Fibroblast of lung (primary cell): ENCODE data around the gene SDK1. TPM values are rescaled to one million over a fixed set of nuclear protein-coding genes. Genes with fewer than 3 reads are reported as not detected.

ENCODE experiments used
- DNase-seq, 2 donors: peaks; one replicate each; pipeline versions ENCODE4 v3.0.0 to v3.0.0-alpha.2; 2010; ENCODE audit warnings: low read depth in 2 of 2
- H2AFZ ChIP-seq: 2 replicates; pipeline ENCODE4 v1.5.1; 2012; ENCODE audit warnings: low read length, control low read depth, inconsistent platforms
- H3K27ac ChIP-seq: 2 replicates; pipeline ENCODE4 v1.5.1; 2011; ENCODE audit warnings: low read length, control low read depth; ENCODE audit not compliant: insufficient read depth
- H3K27me3 ChIP-seq: 2 replicates; pipeline ENCODE4 v1.5.1; 2011; ENCODE audit warnings: mild to moderate bottlenecking, low read length; ENCODE audit not compliant: control insufficient read depth, insufficient read depth
- H3K36me3 ChIP-seq: 2 replicates; pipeline ENCODE4 v1.5.1; 2011; ENCODE audit warnings: low read length; ENCODE audit not compliant: control insufficient read depth, insufficient read depth
- H3K4me1 ChIP-seq: 2 replicates; pipeline ENCODE4 v1.5.1; 2011; ENCODE audit warnings: low read length; ENCODE audit not compliant: control insufficient read depth, insufficient read depth; ENCODE audit errors: extremely low read depth
- H3K4me2 ChIP-seq: 2 replicates; pipeline ENCODE4 v1.5.1; 2011; ENCODE audit warnings: low read length, control low read depth; ENCODE audit not compliant: insufficient read depth; ENCODE audit errors: extremely low read depth
- H3K4me3 ChIP-seq, 4 experiments: fragments of 200-600 bp in 1 of 4; sonication (generic) in 1 of 4; replicated peaks in 1 of 4; 2 replicates each; pipeline ENCODE4 v1.5.1; 2011 to 2016; ENCODE audit warnings: low read length in 4 of 4, low read depth in 3 of 4, mild to moderate bottlenecking in 3 of 4, control low read depth in 2 of 4, inconsistent platforms in 1 of 4, mixed read lengths in 1 of 4; ENCODE audit not compliant: insufficient read depth in 1 of 4; ENCODE audit errors: control extremely low read depth in 1 of 4
- H3K79me2 ChIP-seq: 2 replicates; pipeline ENCODE4 v1.5.1; 2012; ENCODE audit warnings: mild to moderate bottlenecking, low read length, inconsistent platforms; ENCODE audit not compliant: control insufficient read depth, insufficient read depth
- H3K9ac ChIP-seq: 2 replicates; pipeline ENCODE4 v1.5.1; 2011; ENCODE audit warnings: mild to moderate bottlenecking, low read length, control low read depth; ENCODE audit not compliant: insufficient read depth
- H3K9me3 ChIP-seq: 2 replicates; pipeline ENCODE4 v1.5.1; 2012; ENCODE audit warnings: low read depth, low read length; ENCODE audit not compliant: control insufficient read depth, insufficient read depth
- H4K20me1 ChIP-seq: 2 replicates; pipeline ENCODE4 v1.5.1; 2011; ENCODE audit warnings: low read length; ENCODE audit not compliant: control insufficient read depth, insufficient read depth; ENCODE audit errors: extremely low read depth
- EZH2 ChIP-seq: IDR thresholded peaks from 2 replicates; pipeline ENCODE4 v1.5.1; 2012; ENCODE audit warnings: low read length, control low read depth, mild to moderate bottlenecking; ENCODE audit errors: missing control alignments
- polyA plus RNA-seq, 2 donors: library from polyadenylated mRNA; depleted of rRNA in 1 of 2; stranded (reverse) in 1 of 2; unstranded in 1 of 2; fragments of >200 nt; gene quantifications; 2 replicates each; pipeline ENCODE4 v1.2.1, GENCODE V29; 2011 to 2012; ENCODE audit warnings: missing spikeins in 1 of 2
- total RNA-seq: library from RNA; depleted of rRNA; stranded (reverse); fragments of >200 nt; gene quantifications from 2 replicates; pipeline ENCODE4 v1.2.1, GENCODE V29; 2014
- TF ChIP-seq, protein P1 (sequence below), 2 donors: IDR thresholded peaks in 1 of 2; conservative IDR thresholded peaks in 1 of 2; 1 replicate in 1 of 2; 2 replicates in 1 of 2; pipeline ENCODE4 v1.5.1; 2011 to 2012; ENCODE audit warnings: low read length in 2 of 2, control low read depth in 1 of 2, inconsistent platforms in 1 of 2, low read depth in 1 of 2, mild to moderate bottlenecking in 1 of 2

SDK1 gene
- total and polyA plus RNA-seq, 2 donors (not counting 1 experiment from before 2014, with no cell fraction given): 1.0 to 8.6 TPM

DNA sequence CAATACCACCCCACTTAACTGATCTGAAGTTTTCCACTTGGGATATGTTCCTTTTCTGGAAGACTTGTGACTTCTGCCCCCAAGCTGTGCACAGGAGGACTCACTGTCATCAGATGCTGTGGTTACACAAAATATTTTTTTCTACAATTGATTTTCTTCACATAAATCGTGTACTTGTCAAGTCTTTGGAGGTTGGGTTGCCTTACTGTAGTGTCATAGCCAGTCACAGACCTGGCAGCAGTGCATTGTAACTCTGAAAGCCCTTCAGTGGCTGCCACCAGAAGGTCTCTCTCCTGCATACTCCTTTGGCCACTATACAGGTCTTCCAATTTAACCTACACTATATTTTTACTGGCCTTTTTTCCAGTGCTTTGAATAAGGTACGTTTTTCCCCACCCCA, 73.2 kb downstream of the SDK1 start:
- DNase-seq: no peak
- H3K9ac ChIP-seq: no peak overlapping the region
- no peaks in the 10 kb centered on the region for H3K79me2 ChIP-seq
- no peaks in the 10 kb centered on the region for H3K27me3 ChIP-seq
- no peak overlapping the region for H3K4me2 ChIP-seq
- no peak overlapping the region for H3K27ac ChIP-seq
- no peak overlapping the region for H2AFZ ChIP-seq
- no peaks in the 10 kb centered on the region for H3K4me1 ChIP-seq
- TF ChIP-seq, protein P1, sequence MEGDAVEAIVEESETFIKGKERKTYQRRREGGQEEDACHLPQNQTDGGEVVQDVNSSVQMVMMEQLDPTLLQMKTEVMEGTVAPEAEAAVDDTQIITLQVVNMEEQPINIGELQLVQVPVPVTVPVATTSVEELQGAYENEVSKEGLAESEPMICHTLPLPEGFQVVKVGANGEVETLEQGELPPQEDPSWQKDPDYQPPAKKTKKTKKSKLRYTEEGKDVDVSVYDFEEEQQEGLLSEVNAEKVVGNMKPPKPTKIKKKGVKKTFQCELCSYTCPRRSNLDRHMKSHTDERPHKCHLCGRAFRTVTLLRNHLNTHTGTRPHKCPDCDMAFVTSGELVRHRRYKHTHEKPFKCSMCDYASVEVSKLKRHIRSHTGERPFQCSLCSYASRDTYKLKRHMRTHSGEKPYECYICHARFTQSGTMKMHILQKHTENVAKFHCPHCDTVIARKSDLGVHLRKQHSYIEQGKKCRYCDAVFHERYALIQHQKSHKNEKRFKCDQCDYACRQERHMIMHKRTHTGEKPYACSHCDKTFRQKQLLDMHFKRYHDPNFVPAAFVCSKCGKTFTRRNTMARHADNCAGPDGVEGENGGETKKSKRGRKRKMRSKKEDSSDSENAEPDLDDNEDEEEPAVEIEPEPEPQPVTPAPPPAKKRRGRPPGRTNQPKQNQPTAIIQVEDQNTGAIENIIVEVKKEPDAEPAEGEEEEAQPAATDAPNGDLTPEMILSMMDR (conservative IDR thresholded peaks at IDR 0.05 in 1 of 2, IDR thresholded peaks at IDR 0.05 in 1 of 2; ENCODE audit: low read depth in 1 of 2, low read length in 2 of 2): no peak
- no peak for TF ChIP-seq EZH2
- no peaks in the 10 kb centered on the region for H3K9me3 ChIP-seq
- no peaks in the 10 kb centered on the region for H3K36me3 ChIP-seq
- H4K20me1 ChIP-seq: no peaks in the 10 kb centered on the region
- no peak overlapping the region for H3K4me3 ChIP-seq

DNA sequence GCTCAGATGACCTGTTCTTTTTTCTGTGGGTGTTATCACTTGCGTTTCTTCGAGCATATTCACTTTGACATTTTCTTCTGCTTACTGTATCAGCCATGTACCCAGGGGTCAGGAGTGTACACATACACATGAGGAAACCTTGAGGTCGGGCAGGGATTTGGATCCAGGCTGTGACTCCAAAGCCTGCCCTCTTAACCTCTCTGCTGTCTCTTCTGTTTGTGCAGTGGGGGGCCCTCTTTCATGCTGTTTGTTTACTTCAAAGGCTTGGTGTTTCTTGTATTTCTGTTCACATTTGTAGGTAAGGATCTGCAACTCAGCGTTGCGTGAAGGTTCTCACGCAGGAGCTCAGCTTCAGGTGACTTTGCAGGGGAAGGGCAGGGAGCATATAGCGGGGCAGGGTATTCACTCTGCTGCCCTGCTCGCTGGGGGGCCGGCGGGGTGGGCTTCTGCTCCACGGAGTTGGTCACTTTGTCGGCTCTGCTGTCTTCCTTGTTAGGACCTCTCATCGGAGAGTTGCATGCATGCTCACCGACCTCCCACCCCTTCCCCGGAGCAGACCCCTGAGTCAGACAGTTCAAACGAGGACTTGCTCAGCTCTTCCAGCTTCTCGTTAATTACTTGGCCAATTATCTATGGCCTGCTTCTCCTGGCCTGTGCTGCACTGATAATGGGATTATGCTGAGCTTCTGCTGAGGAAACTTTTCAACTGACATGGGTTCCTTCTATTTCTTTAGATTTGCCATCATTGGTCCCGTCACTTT, 77.5 kb downstream of the SDK1 start:
- Histone ChIP-seq H3K4me1 (no peaks in the 10 kb centered on the region), H3K9ac (no peak overlapping the region), H3K4me3 (no peak overlapping the region), H4K20me1 (no peaks in the 10 kb centered on the region), H3K79me2 (no peaks in the 10 kb centered on the region), H3K4me2 (no peak overlapping the region), H3K36me3 (no peaks in the 10 kb centered on the region), H3K9me3 (no peaks in the 10 kb centered on the region), H3K27ac (no peak overlapping the region), H3K27me3 (no peaks in the 10 kb centered on the region), H2AFZ (no peak overlapping the region)
- DNase-seq: no peak
- TF ChIP-seq, protein P1 (conservative IDR thresholded peaks at IDR 0.05 in 1 of 2, IDR thresholded peaks at IDR 0.05 in 1 of 2; ENCODE audit: low read depth in 1 of 2, low read length in 2 of 2): no peak
- no peak for TF ChIP-seq EZH2

DNA sequence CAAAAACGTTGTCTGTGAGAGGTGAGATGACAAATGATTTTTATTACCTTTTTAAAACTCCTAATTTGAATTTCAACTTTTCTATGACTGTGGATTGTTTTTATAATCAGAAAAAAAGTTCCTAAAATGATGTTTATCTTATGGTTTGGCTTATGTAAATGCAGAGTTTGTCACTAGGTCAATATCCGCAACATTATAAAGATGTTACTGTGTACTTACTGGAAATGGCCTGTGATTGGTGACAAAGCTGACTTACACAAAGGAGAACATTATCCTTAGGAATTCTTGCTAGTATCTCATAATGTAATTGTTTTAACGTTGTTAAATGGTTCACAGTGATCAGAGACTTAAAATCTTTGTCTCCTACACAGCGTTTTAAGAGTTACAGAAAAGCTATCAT, 79.0 kb downstream of the SDK1 start:
- Histone ChIP-seq H3K4me2 (no peak overlapping the region), H3K36me3 (no peaks in the 10 kb centered on the region), H3K9ac (no peak overlapping the region), H3K9me3 (no peaks in the 10 kb centered on the region), H2AFZ (no peak overlapping the region), H3K4me3 (no peak overlapping the region), H4K20me1 (no peaks in the 10 kb centered on the region), H3K4me1 (no peaks in the 10 kb centered on the region), H3K27me3 (no peaks in the 10 kb centered on the region), H3K27ac (no peak overlapping the region), H3K79me2 (no peaks in the 10 kb centered on the region)
- TF ChIP-seq EZH2: no peak
- TF ChIP-seq, protein P1 (conservative IDR thresholded peaks at IDR 0.05 in 1 of 2, IDR thresholded peaks at IDR 0.05 in 1 of 2; ENCODE audit: low read depth in 1 of 2, low read length in 2 of 2): no peak
- DNase-seq: no peak
